CD4-positive, alpha-beta T cell treated with Interleukin-15 for 4 hours (primary cell): ENCODE measurements around the gene FYCO1.

Experiments used
- DNase-seq: peaks from one replicate; pipeline ENCODE4 v3.0.0-alpha.2; 2020; ENCODE audit warnings: low spot score

The FYCO1 gene

GRCh38 chr3:45943207-45943846 is 52.3 kb downstream of the FYCO1 start, which contains the start of gene CXCR6:
Gene CXCR6, plus strand, starts transcription at chr3:45943464. Its CDS starts 3,018 bp downstream, at chr3:45946482.
- DNase-seq: peak; percentile 77

GRCh38 chr3:45942051-45942825 is 53.4 kb downstream of the FYCO1 start:
- DNase-seq: no peak

- DNase-seq: no peak
Measured at GRCh38 chr3:45940781-45941365, 54.8 kb downstream of the FYCO1 start.

GRCh38 chr3:45940004-45940780 is 55.4 kb downstream of the FYCO1 start:
- no peak for DNase-seq

GRCh38 chr3:45939341-45939771 is 56.3 kb downstream of the FYCO1 start:
- no peak for DNase-seq

GRCh38 chr3:45938864-45939263 is 56.8 kb downstream of the FYCO1 start:
- peak; percentile 86 for DNase-seq

- DNase-seq: no peak
Measured at GRCh38 chr3:45938043-45938435, 57.6 kb downstream of the FYCO1 start.

- DNase-seq: no peak
Measured at GRCh38 chr3:45937206-45938042, 58.2 kb downstream of the FYCO1 start.

GRCh38 chr3:45936261-45936660 is 59.4 kb downstream of the FYCO1 start:
- no peak for DNase-seq

- no peak for DNase-seq
Measured at GRCh38 chr3:45933591-45933990, 62.0 kb downstream of the FYCO1 start.

GRCh38 chr3:45932112-45932511 is 63.5 kb downstream of the FYCO1 start:
- DNase-seq: no peak

GRCh38 chr3:45931496-45931895 is 64.1 kb downstream of the FYCO1 start:
- DNase-seq: no peak

GRCh38 chr3:45929042-45929679 is 66.5 kb downstream of the FYCO1 start:
- peak; percentile 64 for DNase-seq

GRCh38 chr3:45927881-45928280 is 67.7 kb downstream of the FYCO1 start:
- DNase-seq: no peak

- no peak for DNase-seq
Measured at GRCh38 chr3:45923755-45924154, 71.9 kb downstream of the FYCO1 start.

GRCh38 chr3:45922950-45923590 is 72.6 kb downstream of the FYCO1 start:
- DNase-seq: no peak

GRCh38 chr3:45922039-45922326 is 73.6 kb downstream of the FYCO1 start:
- no peak for DNase-seq

- no peak for DNase-seq
Measured at GRCh38 chr3:45921158-45922038, 74.2 kb downstream of the FYCO1 start.

- no peak for DNase-seq
Measured at GRCh38 chr3:45917146-45917898, 78.3 kb downstream of the FYCO1 start.
